ENCODE data around the gene CBX1. TPM values are rescaled to one million over a fixed set of nuclear protein-coding genes. Genes with fewer than 3 reads are reported as not detected.
A peak's percentile ranks its signal among the peaks of the same experiment; 100 is the strongest.

The CBX1 gene
- total and polyA plus RNA-seq, 4 donors, result 17.6 to 43.2 (median 28.9) TPM

- H3K4me3 ChIP-seq, result no peak overlapping the region
- ATAC-seq (ENCODE audit: insufficient read depth, low FRiP score) (no peak), DNase-seq (no peak)
- H3K4me1 ChIP-seq (ENCODE audit: control insufficient read depth in 5 of 5, insufficient read depth in 5 of 5, low read length in 5 of 5), result peaks cover 6 to 21% (median 10%) of the 10 kb centered on the region in 5 donors
- no peak for TF ChIP-seq CTCF (IDR thresholded peaks at IDR 0.05; ENCODE audit: control extremely low read depth, extremely low read depth)
- no peaks in the 10 kb centered on the region for H3K9me3 ChIP-seq (ENCODE audit: control insufficient read depth in 4 of 4, insufficient read depth in 3 of 4, low read length in 3 of 4)
- no peak overlapping the region for H3K27ac ChIP-seq (ENCODE audit: low read depth in 1 of 2, low read length in 1 of 2)
- no peak overlapping the region for H3K9ac ChIP-seq (ENCODE audit: insufficient read depth in 1 of 2, low read length in 2 of 2)
- H3K36me3 ChIP-seq (ENCODE audit: control insufficient read depth in 4 of 4, insufficient read depth in 4 of 4, low read length in 4 of 4), result no peaks in the 10 kb centered on the region
- WGBS, 2 donors, result 85 to 93% methylated on average over 4 of the region's 4 CpGs
- H3K27me3 ChIP-seq (ENCODE audit: control insufficient read depth in 3 of 3, insufficient read depth in 3 of 3, low read length in 2 of 3), result no peaks in the 10 kb centered on the region
These were observed 56.4 kb downstream of the CBX1 start for GRCh38 chr17:48044851-48045250.

GRCh38 chr17:48043176-48043575, 58.1 kb downstream of the CBX1 start:
- TF ChIP-seq CTCF (IDR thresholded peaks at IDR 0.05; ENCODE audit: control extremely low read depth, extremely low read depth), result no peak
- no peak overlapping the region for H3K9ac ChIP-seq (ENCODE audit: insufficient read depth in 1 of 2, low read length in 2 of 2)
- ATAC-seq (ENCODE audit: insufficient read depth, low FRiP score) (no peak), DNase-seq (no peak)
- H3K4me1 ChIP-seq (ENCODE audit: control insufficient read depth in 5 of 5, insufficient read depth in 5 of 5, low read length in 5 of 5), result peaks cover 6 to 13% (median 8%) of the 10 kb centered on the region in 5 donors
- H3K4me3 ChIP-seq, result no peak overlapping the region
- peaks cover 0 to 9% (median 0%) of the 10 kb centered on the region in 3 donors for H3K27me3 ChIP-seq (ENCODE audit: control insufficient read depth in 3 of 3, insufficient read depth in 3 of 3, low read length in 2 of 3)
- H3K36me3 ChIP-seq (ENCODE audit: control insufficient read depth in 4 of 4, insufficient read depth in 4 of 4, low read length in 4 of 4), result no peaks in the 10 kb centered on the region
- no peak overlapping the region for H3K27ac ChIP-seq (ENCODE audit: low read depth in 1 of 2, low read length in 1 of 2)
- 79 to 94% methylated on average over 2 of the region's 2 CpGs for WGBS, 2 donors
- no peaks in the 10 kb centered on the region for H3K9me3 ChIP-seq (ENCODE audit: control insufficient read depth in 4 of 4, insufficient read depth in 3 of 4, low read length in 3 of 4)

GRCh38 chr17:48038687-48039086, 62.6 kb downstream of the CBX1 start:
- Histone ChIP-seq H3K9ac (ENCODE audit: insufficient read depth in 1 of 2, low read length in 2 of 2) (no peak overlapping the region), H3K27ac (ENCODE audit: low read depth in 1 of 2, low read length in 1 of 2) (no peak overlapping the region), H3K27me3 (ENCODE audit: control insufficient read depth in 3 of 3, insufficient read depth in 3 of 3, low read length in 2 of 3) (peaks cover 0 to 20% (median 3%) of the 10 kb centered on the region in 3 donors), H3K36me3 (ENCODE audit: control insufficient read depth in 4 of 4, insufficient read depth in 4 of 4, low read length in 4 of 4) (no peaks in the 10 kb centered on the region), H3K4me1 (ENCODE audit: control insufficient read depth in 5 of 5, insufficient read depth in 5 of 5, low read length in 5 of 5) (peaks cover 0 to 15% (median 4%) of the 10 kb centered on the region in 5 donors), H3K9me3 (ENCODE audit: control insufficient read depth in 4 of 4, insufficient read depth in 3 of 4, low read length in 3 of 4) (no peaks in the 10 kb centered on the region), H3K4me3 (no peak overlapping the region)
- no peak for TF ChIP-seq CTCF (IDR thresholded peaks at IDR 0.05; ENCODE audit: control extremely low read depth, extremely low read depth)
- DNase-seq (no peak), ATAC-seq (ENCODE audit: insufficient read depth, low FRiP score) (no peak)
- WGBS, 2 donors, result 83 to 88% methylated on average over 2 of the region's 2 CpGs

GRCh38 chr17:48037838-48038323, 63.4 kb downstream of the CBX1 start:
- WGBS, 2 donors, result 9 to 19% methylated on average over 8 to 19 of the region's 19 CpGs
- no peak for ATAC-seq (ENCODE audit: insufficient read depth, low FRiP score)
- DNase-seq, result peak in 1 of 3 donors; percentile 24
- Histone ChIP-seq H3K4me1 (ENCODE audit: control insufficient read depth in 5 of 5, insufficient read depth in 5 of 5, low read length in 5 of 5) (peaks cover 0 to 15% (median 4%) of the 10 kb centered on the region in 5 donors), H3K9ac (ENCODE audit: insufficient read depth in 1 of 2, low read length in 2 of 2) (no peak overlapping the region), H3K9me3 (ENCODE audit: control insufficient read depth in 4 of 4, insufficient read depth in 3 of 4, low read length in 3 of 4) (no peaks in the 10 kb centered on the region), H3K27ac (ENCODE audit: low read depth in 1 of 2, low read length in 1 of 2) (no peak overlapping the region), H3K36me3 (ENCODE audit: control insufficient read depth in 4 of 4, insufficient read depth in 4 of 4, low read length in 4 of 4) (no peaks in the 10 kb centered on the region), H3K4me3 (no peak overlapping the region), H3K27me3 (ENCODE audit: control insufficient read depth in 3 of 3, insufficient read depth in 3 of 3, low read length in 2 of 3) (peaks cover 0 to 20% (median 3%) of the 10 kb centered on the region in 3 donors)
- no peak for TF ChIP-seq CTCF (IDR thresholded peaks at IDR 0.05; ENCODE audit: control extremely low read depth, extremely low read depth)
